CD8-positive, alpha-beta memory T cell (primary cell): ENCODE data around the gene MYH10. TPM values are rescaled to one million over a fixed set of nuclear protein-coding genes. Genes with fewer than 3 reads are reported as not detected.
A peak's percentile ranks its signal among the peaks of the same experiment; 100 is the strongest.

Experiments
- CTCF ChIA-PET: fragments of 350-600 bp; sonication (Branson Sonifier 250); formaldehyde crosslinking; loops from one replicate; lab custom pipeline; 2021; ENCODE audit warnings: antibody characterized with exemption; lab: Charles Lee
- POLR2A ChIA-PET: fragments of 350-600 bp; sonication (Branson Sonifier 250); formaldehyde crosslinking; loops from one replicate; lab custom pipeline; 2021; ENCODE audit warnings: antibody characterized with exemption; lab: Charles Lee
- DNase-seq, 5 donors: peaks; one replicate each; pipeline versions ENCODE4 v3.0.0 to v3.0.0-alpha.2; 2020 to 2022; ENCODE audit warnings: mixed read lengths in 1 of 5
- H3K27ac ChIP-seq: one replicate; pipeline ENCODE4 v1.7.0; 2013; ENCODE audit warnings: low read depth, mild to moderate bottlenecking, low read length, moderate library complexity
- H3K27me3 ChIP-seq: 2 replicates; pipeline ENCODE4 v1.7.0; 2013; ENCODE audit warnings: low read length, mild to moderate bottlenecking; ENCODE audit not compliant: insufficient read depth, poor library complexity, severe bottlenecking
- H3K36me3 ChIP-seq: 2 replicates; pipeline ENCODE4 v1.7.0; 2013; ENCODE audit warnings: mild to moderate bottlenecking, low read length, moderate library complexity; ENCODE audit not compliant: insufficient read depth
- H3K4me1 ChIP-seq: 2 replicates; pipeline ENCODE4 v1.7.0; 2013; ENCODE audit warnings: mild to moderate bottlenecking, low read length, moderate library complexity; ENCODE audit not compliant: insufficient read depth
- H3K4me3 ChIP-seq: 2 replicates; pipeline ENCODE4 v1.7.0; 2013; ENCODE audit warnings: mild to moderate bottlenecking, low read length
- H3K9me3 ChIP-seq: 2 replicates; pipeline ENCODE4 v1.7.0; 2013; ENCODE audit warnings: mild to moderate bottlenecking, low read length
- H3K27ac Mint-ChIP-seq, 8 donors: one replicate each; pipeline ENCODE4 v1.8.0; 2020 to 2021; ENCODE audit warnings: mixed read lengths in 8 of 8, mild to moderate bottlenecking in 6 of 8, inconsistent platforms in 3 of 8, moderate library complexity in 3 of 8
- H3K27me3 Mint-ChIP-seq, 2 donors: one replicate each; pipeline ENCODE4 v1.8.0; 2020 to 2021; ENCODE audit warnings: mixed read lengths in 2 of 2, mild to moderate bottlenecking in 1 of 2, moderate library complexity in 1 of 2
- H3K36me3 Mint-ChIP-seq, 3 donors: one replicate each; pipeline ENCODE4 v1.8.0; 2020 to 2021; ENCODE audit warnings: mixed read lengths in 3 of 3, inconsistent platforms in 1 of 3, mild to moderate bottlenecking in 1 of 3
- H3K4me1 Mint-ChIP-seq, 3 donors: one replicate each; pipeline ENCODE4 v1.8.0; 2020 to 2021; ENCODE audit warnings: mixed read lengths in 3 of 3, inconsistent platforms in 1 of 3, mild to moderate bottlenecking in 1 of 3
- H3K4me3 Mint-ChIP-seq, 7 donors: one replicate each; pipeline ENCODE4 v1.8.0; 2020 to 2021; ENCODE audit warnings: mixed read lengths in 7 of 7, mild to moderate bottlenecking in 6 of 7, moderate library complexity in 4 of 7, inconsistent platforms in 2 of 7
- H3K9me3 Mint-ChIP-seq, 5 donors: one replicate each; pipeline ENCODE4 v1.8.0; 2020 to 2022; ENCODE audit warnings: mixed read lengths in 5 of 5, mild to moderate bottlenecking in 3 of 5, moderate library complexity in 2 of 5, inconsistent platforms in 1 of 5
- polyA plus RNA-seq: library from polyadenylated mRNA; unstranded; fragments of 300-500 nt; fragmentation: Illumina TruSeq; gene quantifications from one replicate; pipeline ENCODE4 v1.2.3, GENCODE V29; 2021
- total RNA-seq, 2 experiments: library from RNA; stranded (reverse); gene quantifications; one replicate each; pipeline ENCODE4 v1.2.3, GENCODE V29; 2021

MYH10 gene
- total and polyA plus RNA-seq, 3 experiments from 2014 or later: 2.4 to 7.5 (median 6.7) TPM

- CTCF ChIA-PET: no interaction called here
- no peak overlapping the region for H3K4me3 Mint-ChIP-seq
- Histone ChIP-seq H3K27me3 (no peaks in the 10 kb centered on the region), H3K36me3 (no peaks in the 10 kb centered on the region), H3K4me3 (no peak overlapping the region), H3K9me3 (no peaks in the 10 kb centered on the region), H3K4me1 (no peaks in the 10 kb centered on the region), H3K27ac (no peak overlapping the region)
- H3K27ac Mint-ChIP-seq: no peak overlapping the region
- no peaks in the 10 kb centered on the region for H3K9me3 Mint-ChIP-seq
- POLR2A ChIA-PET: no interaction called here
- no peaks in the 10 kb centered on the region for H3K4me1 Mint-ChIP-seq
- no peaks in the 10 kb centered on the region for H3K36me3 Mint-ChIP-seq
- no peak for DNase-seq
- peaks cover 0 to 26% of the 10 kb centered on the region in 2 donors for H3K27me3 Mint-ChIP-seq
These were observed 52.7 kb downstream of the MYH10 start for GRCh38 chr17:8577868-8578267.

GRCh38 chr17:8576559-8577294 lies 53.8 kb downstream of the MYH10 start:
- H3K9me3 ChIP-seq: no peaks in the 10 kb centered on the region
- H3K36me3 ChIP-seq: no peaks in the 10 kb centered on the region
- H3K27me3 ChIP-seq: no peaks in the 10 kb centered on the region
- Mint-ChIP-seq H3K9me3 (no peaks in the 10 kb centered on the region), H3K27me3 (peaks cover 1 to 35% of the 10 kb centered on the region in 2 donors), H3K27ac (no peak overlapping the region), H3K36me3 (no peaks in the 10 kb centered on the region), H3K4me3 (no peak overlapping the region), H3K4me1 (no peaks in the 10 kb centered on the region)
- CTCF ChIA-PET: no interaction called here
- POLR2A ChIA-PET: no interaction called here
- no peak for DNase-seq
- no peak overlapping the region for H3K4me3 ChIP-seq
- H3K4me1 ChIP-seq: no peaks in the 10 kb centered on the region
- H3K27ac ChIP-seq: no peak overlapping the region

- no peak for DNase-seq
- Histone ChIP-seq H3K9me3 (no peaks in the 10 kb centered on the region), H3K27me3 (no peaks in the 10 kb centered on the region), H3K4me3 (no peak overlapping the region), H3K27ac (no peak overlapping the region), H3K4me1 (no peaks in the 10 kb centered on the region), H3K36me3 (no peaks in the 10 kb centered on the region)
- CTCF ChIA-PET: no interaction called here
- Mint-ChIP-seq H3K4me3 (no peak overlapping the region), H3K27ac (no peak overlapping the region), H3K27me3 (peaks cover 1 to 38% of the 10 kb centered on the region in 2 donors), H3K36me3 (no peaks in the 10 kb centered on the region), H3K9me3 (no peaks in the 10 kb centered on the region), H3K4me1 (no peaks in the 10 kb centered on the region)
- POLR2A ChIA-PET: no interaction called here
These were observed 55.8 kb downstream of the MYH10 start for GRCh38 chr17:8574687-8575086.

- Histone ChIP-seq H3K4me3 (no peak overlapping the region), H3K4me1 (no peaks in the 10 kb centered on the region), H3K27ac (no peak overlapping the region), H3K36me3 (no peaks in the 10 kb centered on the region), H3K27me3 (no peaks in the 10 kb centered on the region), H3K9me3 (no peaks in the 10 kb centered on the region)
- no peak for DNase-seq
- ChIA-PET POLR2A (no interaction called here), CTCF (interaction anchor here (1.5 kb wide), 1 partner anchor 425 kb away, joined by 4 read pairs; no protein-coding TSS in a partner anchor)
- no peak overlapping the region for H3K27ac Mint-ChIP-seq
- no peak overlapping the region for H3K4me3 Mint-ChIP-seq
- H3K4me1 Mint-ChIP-seq: no peaks in the 10 kb centered on the region
- no peaks in the 10 kb centered on the region for H3K9me3 Mint-ChIP-seq
- H3K36me3 Mint-ChIP-seq: peaks cover 0 to 2% (median 0%) of the 10 kb centered on the region in 3 donors
- peaks cover 1 to 43% of the 10 kb centered on the region in 2 donors for H3K27me3 Mint-ChIP-seq
These were observed 57.8 kb downstream of the MYH10 start for GRCh38 chr17:8572764-8573163.

- Histone ChIP-seq H3K27me3 (no peaks in the 10 kb centered on the region), H3K4me1 (no peaks in the 10 kb centered on the region), H3K9me3 (no peaks in the 10 kb centered on the region), H3K4me3 (no peak overlapping the region), H3K36me3 (no peaks in the 10 kb centered on the region), H3K27ac (no peak overlapping the region)
- Mint-ChIP-seq H3K9me3 (no peaks in the 10 kb centered on the region), H3K27me3 (peaks cover 6 to 40% of the 10 kb centered on the region in 2 donors), H3K27ac (no peak overlapping the region), H3K4me3 (no peak overlapping the region), H3K4me1 (no peaks in the 10 kb centered on the region), H3K36me3 (no peaks in the 10 kb centered on the region)
- ChIA-PET CTCF (no interaction called here), POLR2A (no interaction called here)
- DNase-seq: no peak
These were observed 66.4 kb downstream of the MYH10 start for GRCh38 chr17:8563981-8564602.

- DNase-seq: no peak
- CTCF ChIA-PET: interaction anchor here (1.0 kb wide), 1 partner anchor 180 kb away, joined by 3 read pairs; no protein-coding TSS in a partner anchor
- Histone ChIP-seq H3K36me3 (no peaks in the 10 kb centered on the region), H3K4me3 (no peak overlapping the region), H3K27ac (no peak overlapping the region), H3K27me3 (no peaks in the 10 kb centered on the region), H3K4me1 (no peaks in the 10 kb centered on the region), H3K9me3 (no peaks in the 10 kb centered on the region)
- H3K27me3 Mint-ChIP-seq: peaks cover 6 to 41% of the 10 kb centered on the region in 2 donors
- H3K4me3 Mint-ChIP-seq: no peak overlapping the region
- POLR2A ChIA-PET: interaction anchor here (0.6 kb wide), 1 partner anchor 94 kb away, joined by 5 read pairs; no protein-coding TSS in a partner anchor
- no peaks in the 10 kb centered on the region for H3K9me3 Mint-ChIP-seq
- H3K36me3 Mint-ChIP-seq: no peaks in the 10 kb centered on the region
- H3K4me1 Mint-ChIP-seq: no peaks in the 10 kb centered on the region
- peak overlapping the region in 1 of 8 donors; percentile 21 for H3K27ac Mint-ChIP-seq
These were observed 67.3 kb downstream of the MYH10 start for GRCh38 chr17:8563024-8563776.

- H3K27me3 Mint-ChIP-seq: peaks cover 9 to 57% of the 10 kb centered on the region in 2 donors
- H3K27ac ChIP-seq: no peak overlapping the region
- POLR2A ChIA-PET: no interaction called here
These were observed 72.4 kb downstream of the MYH10 start for GRCh38 chr17:8558144-8558543.

More at GRCh38 chr17:8558144-8558543, 72.4 kb downstream of the MYH10 start:
- Histone ChIP-seq H3K27me3 (no peaks in the 10 kb centered on the region), H3K4me1 (no peaks in the 10 kb centered on the region), H3K9me3 (no peaks in the 10 kb centered on the region), H3K4me3 (no peak overlapping the region), H3K36me3 (no peaks in the 10 kb centered on the region)
- DNase-seq: no peak
- CTCF ChIA-PET: no interaction called here
- H3K4me1 Mint-ChIP-seq: no peaks in the 10 kb centered on the region
- H3K36me3 Mint-ChIP-seq: no peaks in the 10 kb centered on the region
- H3K9me3 Mint-ChIP-seq: no peaks in the 10 kb centered on the region
- no peak overlapping the region for H3K27ac Mint-ChIP-seq
- no peak overlapping the region for H3K4me3 Mint-ChIP-seq
